Measurements from ENCODE around the gene CAMTA1. TPM values are rescaled to one million over a fixed set of nuclear protein-coding genes. Genes with fewer than 3 reads are reported as not detected.

Gene CAMTA1
- total and polyA plus RNA-seq, 9 of the 15 experiments (the other 6 are each of a cell fraction or from before 2014, with no cell fraction given): 43.9 to 161 (median 65.9) TPM

DNA sequence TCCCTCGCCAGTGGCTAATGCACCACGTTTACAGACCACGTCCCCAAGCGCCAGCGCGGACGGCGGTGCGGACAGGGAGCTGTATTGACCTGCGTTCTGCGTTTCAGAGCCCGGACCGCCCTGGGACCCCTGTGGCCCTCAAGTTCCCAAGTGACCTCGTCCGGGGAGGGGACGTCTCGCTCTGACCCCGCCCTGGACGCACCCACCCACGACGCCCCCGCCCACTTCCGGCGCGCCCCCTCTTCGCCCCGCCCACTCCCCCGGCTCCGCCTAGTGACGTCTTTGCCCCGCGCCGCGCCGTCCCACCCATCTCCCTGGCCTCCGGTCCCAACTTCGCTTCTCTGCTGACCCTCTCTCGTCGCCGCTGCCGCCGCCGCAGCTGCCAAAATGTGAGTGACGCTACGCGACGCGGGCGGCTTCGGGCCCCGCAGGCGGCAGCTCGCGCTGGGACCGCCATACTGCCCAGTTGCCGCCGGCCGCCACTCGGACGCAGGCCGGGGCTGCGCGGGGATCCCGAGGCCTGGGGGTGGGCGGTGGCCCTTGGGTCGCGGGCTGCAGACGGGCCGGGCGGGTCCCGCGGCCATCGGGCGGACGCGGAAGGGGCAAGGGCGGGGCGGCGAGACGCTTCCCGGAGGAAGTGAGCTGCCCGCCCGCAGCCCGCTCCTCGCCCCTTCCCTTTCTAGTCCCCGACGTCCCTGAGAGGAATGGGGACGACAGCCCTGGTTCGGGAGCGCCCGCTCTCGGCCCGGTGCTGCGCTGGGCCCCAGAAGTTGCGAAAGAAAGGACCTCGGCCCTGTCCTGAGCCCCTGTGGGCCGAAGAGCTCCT lies 986.0 kb downstream of the CAMTA1 start, which contains the start of gene VAMP3 (continued):
- TF ChIP-seq, protein P1, sequence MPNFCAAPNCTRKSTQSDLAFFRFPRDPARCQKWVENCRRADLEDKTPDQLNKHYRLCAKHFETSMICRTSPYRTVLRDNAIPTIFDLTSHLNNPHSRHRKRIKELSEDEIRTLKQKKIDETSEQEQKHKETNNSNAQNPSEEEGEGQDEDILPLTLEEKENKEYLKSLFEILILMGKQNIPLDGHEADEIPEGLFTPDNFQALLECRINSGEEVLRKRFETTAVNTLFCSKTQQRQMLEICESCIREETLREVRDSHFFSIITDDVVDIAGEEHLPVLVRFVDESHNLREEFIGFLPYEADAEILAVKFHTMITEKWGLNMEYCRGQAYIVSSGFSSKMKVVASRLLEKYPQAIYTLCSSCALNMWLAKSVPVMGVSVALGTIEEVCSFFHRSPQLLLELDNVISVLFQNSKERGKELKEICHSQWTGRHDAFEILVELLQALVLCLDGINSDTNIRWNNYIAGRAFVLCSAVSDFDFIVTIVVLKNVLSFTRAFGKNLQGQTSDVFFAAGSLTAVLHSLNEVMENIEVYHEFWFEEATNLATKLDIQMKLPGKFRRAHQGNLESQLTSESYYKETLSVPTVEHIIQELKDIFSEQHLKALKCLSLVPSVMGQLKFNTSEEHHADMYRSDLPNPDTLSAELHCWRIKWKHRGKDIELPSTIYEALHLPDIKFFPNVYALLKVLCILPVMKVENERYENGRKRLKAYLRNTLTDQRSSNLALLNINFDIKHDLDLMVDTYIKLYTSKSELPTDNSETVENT (CRISPR knock-in tag; IDR thresholded peaks at IDR 0.05): no peak
- no peak for TF ChIP-seq BMI1 (IDR thresholded peaks at IDR 0.05; ENCODE audit: low read length)
- TF ChIP-seq FIP1L1 (IDR thresholded peaks at IDR 0.05; ENCODE audit: low read depth, low read length, poor library complexity, severe bottlenecking): no peak
- TF ChIP-seq KHSRP (IDR thresholded peaks at IDR 0.05): peak; percentile 53; the same call in 1 of the 2 replicates
- TF ChIP-seq ZNF830 (CRISPR knock-in tag; IDR thresholded peaks at IDR 0.05): no peak
- TF ChIP-seq TGIF2 (CRISPR knock-in tag; IDR thresholded peaks at IDR 0.05): peak; percentile 60; the same call in 1 of the 2 replicates
- TF ChIP-seq, protein P2, sequence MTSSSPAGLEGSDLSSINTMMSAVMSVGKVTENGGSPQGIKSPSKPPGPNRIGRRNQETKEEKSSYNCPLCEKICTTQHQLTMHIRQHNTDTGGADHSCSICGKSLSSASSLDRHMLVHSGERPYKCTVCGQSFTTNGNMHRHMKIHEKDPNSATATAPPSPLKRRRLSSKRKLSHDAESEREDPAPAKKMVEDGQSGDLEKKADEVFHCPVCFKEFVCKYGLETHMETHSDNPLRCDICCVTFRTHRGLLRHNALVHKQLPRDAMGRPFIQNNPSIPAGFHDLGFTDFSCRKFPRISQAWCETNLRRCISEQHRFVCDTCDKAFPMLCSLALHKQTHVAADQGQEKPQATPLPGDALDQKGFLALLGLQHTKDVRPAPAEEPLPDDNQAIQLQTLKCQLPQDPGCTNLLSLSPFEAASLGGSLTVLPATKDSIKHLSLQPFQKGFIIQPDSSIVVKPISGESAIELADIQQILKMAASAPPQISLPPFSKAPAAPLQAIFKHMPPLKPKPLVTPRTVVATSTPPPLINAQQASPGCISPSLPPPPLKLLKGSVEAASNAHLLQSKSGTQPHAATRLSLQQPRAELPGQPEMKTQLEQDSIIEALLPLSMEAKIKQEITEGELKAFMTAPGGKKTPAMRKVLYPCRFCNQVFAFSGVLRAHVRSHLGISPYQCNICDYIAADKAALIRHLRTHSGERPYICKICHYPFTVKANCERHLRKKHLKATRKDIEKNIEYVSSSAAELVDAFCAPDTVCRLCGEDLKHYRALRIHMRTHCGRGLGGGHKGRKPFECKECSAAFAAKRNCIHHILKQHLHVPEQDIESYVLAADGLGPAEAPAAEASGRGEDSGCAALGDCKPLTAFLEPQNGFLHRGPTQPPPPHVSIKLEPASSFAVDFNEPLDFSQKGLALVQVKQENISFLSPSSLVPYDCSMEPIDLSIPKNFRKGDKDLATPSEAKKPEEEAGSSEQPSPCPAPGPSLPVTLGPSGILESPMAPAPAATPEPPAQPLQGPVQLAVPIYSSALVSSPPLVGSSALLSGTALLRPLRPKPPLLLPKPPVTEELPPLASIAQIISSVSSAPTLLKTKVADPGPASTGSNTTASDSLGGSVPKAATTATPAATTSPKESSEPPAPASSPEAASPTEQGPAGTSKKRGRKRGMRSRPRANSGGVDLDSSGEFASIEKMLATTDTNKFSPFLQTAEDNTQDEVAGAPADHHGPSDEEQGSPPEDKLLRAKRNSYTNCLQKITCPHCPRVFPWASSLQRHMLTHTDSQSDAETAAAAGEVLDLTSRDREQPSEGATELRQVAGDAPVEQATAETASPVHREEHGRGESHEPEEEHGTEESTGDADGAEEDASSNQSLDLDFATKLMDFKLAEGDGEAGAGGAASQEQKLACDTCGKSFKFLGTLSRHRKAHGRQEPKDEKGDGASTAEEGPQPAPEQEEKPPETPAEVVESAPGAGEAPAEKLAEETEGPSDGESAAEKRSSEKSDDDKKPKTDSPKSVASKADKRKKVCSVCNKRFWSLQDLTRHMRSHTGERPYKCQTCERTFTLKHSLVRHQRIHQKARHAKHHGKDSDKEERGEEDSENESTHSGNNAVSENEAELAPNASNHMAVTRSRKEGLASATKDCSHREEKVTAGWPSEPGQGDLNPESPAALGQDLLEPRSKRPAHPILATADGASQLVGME (CRISPR knock-in tag; IDR thresholded peaks at IDR 0.05): no peak
- TF ChIP-seq KDM5B (IDR thresholded peaks at IDR 0.05; ENCODE audit: insufficient replicate concordance, low read depth, low read length): peak; percentile 45
- TF ChIP-seq CREB1 (IDR thresholded peaks at IDR 0.05): peak; percentile 97
- peak; percentile 97 for TF ChIP-seq CREB1 (CRISPR knock-in tag; IDR thresholded peaks at IDR 0.05)
- TF ChIP-seq SMAD4 (CRISPR knock-in tag; conservative IDR thresholded peaks at IDR 0.05): no peak
- peak; percentile 70 for TF ChIP-seq TBP (optimal IDR thresholded peaks at IDR 0.05; ENCODE audit: low read depth, low read length)
- no peak for TF ChIP-seq NUFIP1 (IDR thresholded peaks at IDR 0.05; ENCODE audit: partially characterized antibody)
- TF ChIP-seq, protein P3, sequence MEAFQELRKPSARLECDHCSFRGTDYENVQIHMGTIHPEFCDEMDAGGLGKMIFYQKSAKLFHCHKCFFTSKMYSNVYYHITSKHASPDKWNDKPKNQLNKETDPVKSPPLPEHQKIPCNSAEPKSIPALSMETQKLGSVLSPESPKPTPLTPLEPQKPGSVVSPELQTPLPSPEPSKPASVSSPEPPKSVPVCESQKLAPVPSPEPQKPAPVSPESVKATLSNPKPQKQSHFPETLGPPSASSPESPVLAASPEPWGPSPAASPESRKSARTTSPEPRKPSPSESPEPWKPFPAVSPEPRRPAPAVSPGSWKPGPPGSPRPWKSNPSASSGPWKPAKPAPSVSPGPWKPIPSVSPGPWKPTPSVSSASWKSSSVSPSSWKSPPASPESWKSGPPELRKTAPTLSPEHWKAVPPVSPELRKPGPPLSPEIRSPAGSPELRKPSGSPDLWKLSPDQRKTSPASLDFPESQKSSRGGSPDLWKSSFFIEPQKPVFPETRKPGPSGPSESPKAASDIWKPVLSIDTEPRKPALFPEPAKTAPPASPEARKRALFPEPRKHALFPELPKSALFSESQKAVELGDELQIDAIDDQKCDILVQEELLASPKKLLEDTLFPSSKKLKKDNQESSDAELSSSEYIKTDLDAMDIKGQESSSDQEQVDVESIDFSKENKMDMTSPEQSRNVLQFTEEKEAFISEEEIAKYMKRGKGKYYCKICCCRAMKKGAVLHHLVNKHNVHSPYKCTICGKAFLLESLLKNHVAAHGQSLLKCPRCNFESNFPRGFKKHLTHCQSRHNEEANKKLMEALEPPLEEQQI (IDR thresholded peaks at IDR 0.05): no peak
- no peak for TF ChIP-seq BACH1 (tag; IDR thresholded peaks at IDR 0.05)
